ENCODE results near the gene DLX1.

- no peak for TF ChIP-seq CTCF (conservative IDR thresholded peaks at IDR 0.05)
- TF ChIP-seq EZH2 (IDR thresholded peaks at IDR 0.05; ENCODE audit: low read depth) = no peak
Observed at GRCh38 chr2:172108587-172108930, 23.3 kb downstream of the DLX1 start.

Data from PC-9 (cell line).